K562 treated with DMSO at 1 percent for 12 hours (cell line): Measurements from ENCODE around the gene BDKRB2. TPM values are rescaled to one million over a fixed set of nuclear protein-coding genes. Genes with fewer than 3 reads are reported as not detected.

Experiments used
- total RNA-seq: library from RNA; unstranded; fragments of 300-600 nt; gene quantifications from 2 replicates; pipeline ENCODE4 v1.2.3, GENCODE V29; 2022; ENCODE audit not compliant: insufficient read depth

The BDKRB2 gene
- total RNA-seq, result not detected in 2 replicates

DNA sequence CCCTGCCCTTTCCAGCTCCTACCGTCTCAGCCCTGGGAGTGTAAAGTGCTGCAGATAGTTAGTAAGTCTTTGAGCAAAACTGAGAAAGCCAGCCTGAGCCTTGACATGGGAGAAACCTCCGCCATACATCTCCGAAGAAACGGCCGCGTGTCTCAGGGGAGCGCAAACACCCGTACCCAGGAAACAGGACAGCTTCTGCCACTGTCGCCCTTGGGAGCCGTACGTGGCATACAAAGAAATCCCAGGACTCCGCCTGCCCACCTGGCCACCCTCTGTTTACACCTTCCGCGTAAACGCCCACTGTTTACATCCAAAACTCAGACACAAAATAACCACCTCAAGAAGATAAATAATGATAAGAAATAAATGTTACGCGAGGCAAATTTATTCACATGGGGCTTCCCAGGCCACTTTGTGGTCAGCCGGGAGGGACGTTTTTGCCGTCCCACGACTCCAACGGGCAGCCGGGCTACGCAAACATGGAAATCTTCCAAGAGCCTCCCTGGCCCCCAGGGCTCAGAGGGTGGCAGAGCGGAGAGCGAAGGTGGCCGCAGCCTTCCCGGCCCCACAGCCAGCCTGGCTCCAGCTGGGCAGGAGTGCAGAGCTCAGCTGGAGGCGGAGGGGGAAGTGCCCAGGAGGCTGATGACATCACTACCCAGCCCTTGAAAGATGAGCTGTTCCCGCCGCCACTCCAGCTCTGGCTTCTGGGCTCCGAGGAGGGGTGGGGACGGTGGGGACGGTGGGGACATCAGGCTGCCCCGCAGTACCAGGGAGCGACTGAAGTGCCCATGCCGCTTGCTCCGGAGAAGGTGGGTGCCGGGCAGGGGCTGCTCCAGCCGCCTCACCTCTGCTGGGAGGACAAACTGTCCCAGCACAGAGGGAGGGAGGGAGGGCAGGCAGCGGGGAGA is at the start of gene BDKRB2:
Gene BDKRB2 (plus strand): TSS at position 689 of the 908 bp plus-strand sequence. CDS start 32,269 bp downstream, outside the sequence.

DNA sequence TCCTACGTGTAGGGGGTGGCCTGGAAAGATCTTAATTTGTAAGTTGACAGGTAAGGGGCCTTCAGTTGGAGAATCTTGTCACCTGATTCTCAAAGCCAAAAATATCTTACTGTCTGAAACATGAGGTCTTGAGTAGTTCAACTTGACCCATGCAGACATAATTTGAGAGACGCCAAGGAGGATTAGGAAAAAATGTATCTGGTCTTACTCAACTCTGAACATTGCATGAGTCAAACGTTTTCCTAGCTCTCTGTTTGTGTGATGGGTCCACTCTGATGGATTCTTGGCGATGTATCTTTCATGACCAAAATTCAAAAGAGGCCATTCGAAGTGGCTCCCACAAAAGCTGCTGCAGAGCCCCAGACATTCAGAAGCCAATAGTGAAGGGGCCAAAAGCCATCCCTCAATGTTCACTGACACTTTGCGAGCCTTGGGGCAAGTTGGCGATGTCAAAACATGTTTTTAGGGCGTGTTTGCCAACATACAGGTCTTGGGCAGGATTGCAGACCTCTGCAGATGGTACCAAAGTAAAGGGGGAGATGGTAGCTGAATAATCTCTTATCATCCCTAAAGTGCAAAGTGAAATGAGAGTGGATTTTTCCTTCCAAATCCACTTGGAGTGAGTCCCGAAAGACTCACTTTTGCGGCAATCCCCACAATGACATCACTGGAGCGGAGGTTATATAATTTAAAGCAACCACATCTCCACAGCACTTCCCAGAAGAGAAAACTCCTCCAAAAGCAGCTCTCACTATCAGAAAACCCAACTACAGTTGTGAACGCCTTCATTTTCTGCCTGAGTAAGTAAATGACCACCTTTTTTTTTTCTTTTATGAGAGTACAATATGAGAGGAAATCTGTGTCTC is 51.1 kb downstream of the BDKRB2 start, which contains the start of gene BDKRB1:
Gene BDKRB1 (plus strand): TSS at position 710 of the 866 bp plus-strand sequence. CDS start 7,473 bp downstream, outside the sequence.

Other genes with a start within 250 kb of the BDKRB2 start
- not detected in 2 replicates for gene C14orf132, start 165.5 kb upstream of the BDKRB2 start, total RNA-seq
- 0.52 and 0.59 TPM in 2 replicates for gene BDKRB1, start 51.4 kb downstream of the BDKRB2 start, total RNA-seq
- 1.1 and 8.2 TPM in 2 replicates for gene ATG2B, start 158.5 kb downstream of the BDKRB2 start, total RNA-seq
- gene GSKIP, start 158.7 kb downstream of the BDKRB2 start, total RNA-seq, result 19.4 and 51.7 TPM in 2 replicates
- 0.95 and 1.7 TPM in 2 replicates for gene AK7, start 187.3 kb downstream of the BDKRB2 start, total RNA-seq